Panc1 (cell line): Measurements from ENCODE around the gene SCAF8.

ENCODE experiments used
- POLR2AphosphoS5 ChIP-seq: IDR thresholded peaks from 2 replicates; pipeline ENCODE4 v1.6.1; 2012; ENCODE audit warnings: mild to moderate bottlenecking, low read depth, low read length, moderate library complexity
- REST ChIP-seq, 2 experiments: IDR thresholded peaks; 2 replicates each; pipeline ENCODE4 v1.6.1; 2011 to 2012; ENCODE audit warnings: low read depth in 2 of 2, control low read depth in 1 of 2, low read length in 1 of 2, mild to moderate bottlenecking in 1 of 2, moderate library complexity in 1 of 2; ENCODE audit not compliant: insufficient read depth in 1 of 2
- TF ChIP-seq, protein P1 (sequence below): fragments of 450-650 bp; IDR thresholded peaks from 2 replicates; pipeline ENCODE4 v1.5.1; 2017; ENCODE audit warnings: mild to moderate bottlenecking

DNA sequence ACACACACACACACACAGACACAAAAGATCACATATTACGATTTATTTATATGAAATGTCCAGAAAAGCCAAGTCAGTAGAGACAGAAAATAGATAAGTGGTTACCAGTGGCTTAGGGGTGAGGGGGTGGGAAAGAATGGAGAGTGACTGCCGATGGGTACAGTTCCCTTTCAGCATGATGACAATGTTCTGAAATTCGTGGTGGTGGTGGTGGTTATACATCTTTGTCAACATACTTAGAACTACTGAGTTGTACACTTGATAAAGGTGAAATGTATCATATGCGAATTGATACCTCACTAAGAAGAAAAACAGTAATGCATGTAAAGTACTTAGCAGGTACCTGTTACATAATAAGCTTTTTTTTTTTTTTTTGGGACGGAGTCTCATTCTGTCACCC, 124.3 kb downstream of the SCAF8 start:
- TF ChIP-seq, protein P1, sequence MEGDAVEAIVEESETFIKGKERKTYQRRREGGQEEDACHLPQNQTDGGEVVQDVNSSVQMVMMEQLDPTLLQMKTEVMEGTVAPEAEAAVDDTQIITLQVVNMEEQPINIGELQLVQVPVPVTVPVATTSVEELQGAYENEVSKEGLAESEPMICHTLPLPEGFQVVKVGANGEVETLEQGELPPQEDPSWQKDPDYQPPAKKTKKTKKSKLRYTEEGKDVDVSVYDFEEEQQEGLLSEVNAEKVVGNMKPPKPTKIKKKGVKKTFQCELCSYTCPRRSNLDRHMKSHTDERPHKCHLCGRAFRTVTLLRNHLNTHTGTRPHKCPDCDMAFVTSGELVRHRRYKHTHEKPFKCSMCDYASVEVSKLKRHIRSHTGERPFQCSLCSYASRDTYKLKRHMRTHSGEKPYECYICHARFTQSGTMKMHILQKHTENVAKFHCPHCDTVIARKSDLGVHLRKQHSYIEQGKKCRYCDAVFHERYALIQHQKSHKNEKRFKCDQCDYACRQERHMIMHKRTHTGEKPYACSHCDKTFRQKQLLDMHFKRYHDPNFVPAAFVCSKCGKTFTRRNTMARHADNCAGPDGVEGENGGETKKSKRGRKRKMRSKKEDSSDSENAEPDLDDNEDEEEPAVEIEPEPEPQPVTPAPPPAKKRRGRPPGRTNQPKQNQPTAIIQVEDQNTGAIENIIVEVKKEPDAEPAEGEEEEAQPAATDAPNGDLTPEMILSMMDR, result no peak
- TF ChIP-seq REST (IDR thresholded peaks at IDR 0.05; ENCODE audit: insufficient read depth in 1 of 2, low read depth in 2 of 2, low read length in 1 of 2) (no peak), POLR2AphosphoS5 (no peak)
